A673 (cell line): ENCODE data around the gene SH3TC1. TPM values are rescaled to one million over a fixed set of nuclear protein-coding genes. Genes with fewer than 3 reads are reported as not detected.

ENCODE experiments used
- BruUV-seq: library from RNA; stranded (reverse); fragments of 400-500 nt; replicated peaks from 2 replicates; lab custom pipeline; 2021; lab: Mats Ljungman, UMichigan
- CTCF ChIA-PET: fragments of 300-600 bp; sonication (Branson Sonifier 250); formaldehyde crosslinking; loops from one replicate; lab custom pipeline; 2022; ENCODE audit warnings: antibody characterized with exemption; lab: Charles Lee
- POLR2A ChIA-PET: fragments of 300-600 bp; sonication (Branson Sonifier 250); formaldehyde crosslinking; loops from one replicate; lab custom pipeline; 2022; ENCODE audit warnings: antibody characterized with exemption; ENCODE audit not compliant: low non-redundant PET; lab: Charles Lee
- DNase-seq: peaks from one replicate; pipeline ENCODE4 v3.0.0-alpha.2; 2015; ENCODE audit warnings: low spot score
- H3K27ac ChIP-seq: fragments of 200-600 bp; sonication (generic); 2 replicates; pipeline ENCODE4 v1.5.1; 2016; ENCODE audit warnings: mixed run types, low read depth, mild to moderate bottlenecking, mixed read lengths, antibody characterized with exemption, low read length; ENCODE audit not compliant: poor library complexity, severe bottlenecking
- H3K27me3 ChIP-seq: fragments of 200-600 bp; sonication (generic); replicated peaks from 2 replicates; pipeline ENCODE4 v1.6.1; 2017; ENCODE audit warnings: mixed run types, low read depth, mild to moderate bottlenecking, mixed read lengths, antibody characterized with exemption, low read length; ENCODE audit not compliant: insufficient read depth, poor library complexity
- H3K36me3 ChIP-seq: fragments of 200-600 bp; sonication (generic); 2 replicates; pipeline ENCODE4 v1.6.1; 2016; ENCODE audit warnings: mixed run types, mild to moderate bottlenecking, mixed read lengths, antibody characterized with exemption, low read length; ENCODE audit not compliant: insufficient read depth, poor library complexity, severe bottlenecking
- H3K4me1 ChIP-seq: fragments of 200-600 bp; sonication (generic); 2 replicates; pipeline ENCODE4 v1.6.1; 2017; ENCODE audit warnings: mixed run types, mild to moderate bottlenecking, mixed read lengths, antibody characterized with exemption, low read length; ENCODE audit not compliant: insufficient read depth, poor library complexity, severe bottlenecking
- H3K4me3 ChIP-seq: fragments of 200-600 bp; sonication (generic); 2 replicates; pipeline ENCODE4 v1.5.1; 2016; ENCODE audit warnings: low read depth, mixed run types, mild to moderate bottlenecking, mixed read lengths, low read length; ENCODE audit not compliant: poor library complexity, severe bottlenecking
- H3K9me3 ChIP-seq: fragments of 200-600 bp; sonication (generic); 2 replicates; pipeline ENCODE4 v1.6.1; 2016; ENCODE audit warnings: mixed run types, low read depth, mild to moderate bottlenecking, mixed read lengths, antibody characterized with exemption, low read length; ENCODE audit not compliant: poor library complexity, severe bottlenecking
- CTCF ChIP-seq: fragments of 300-800, 200-600 bp; sonication (generic); conservative IDR thresholded peaks from 2 replicates; pipeline ENCODE4 v1.5.1; 2017; ENCODE audit warnings: low read depth, mild to moderate bottlenecking, antibody characterized with exemption, low read length, moderate library complexity, mixed read lengths
- EZH2 ChIP-seq: fragments of 200-600 bp; sonication (generic); IDR thresholded peaks from 2 replicates; pipeline ENCODE4 v1.6.1; 2017; ENCODE audit warnings: borderline replicate concordance, low read depth, mild to moderate bottlenecking, mixed read lengths, antibody characterized with exemption, low read length; ENCODE audit not compliant: poor library complexity, severe bottlenecking
- intact Hi-C: fragments of 100-400 bp; cut with micrococcal nuclease; formaldehyde crosslinking; loops from one replicate; pipeline ENCODE4 v1.10.0; 2022; ENCODE audit not compliant: unreplicated experiment
- total RNA-seq: library from RNA; stranded (reverse); gene quantifications from 2 replicates; pipeline ENCODE4 v1.2.3, GENCODE V29; 2021

SH3TC1 gene
- total RNA-seq, 1 experiment from 2014 or later, result 0.71 TPM

GRCh38 chr4:8156617-8157016 is 42.5 kb upstream of the SH3TC1 start:
- Histone ChIP-seq H3K4me3 (no peak overlapping the region), H3K4me1 (peaks cover 23% of the 10 kb centered on the region), H3K27me3 (peaks cover 12% of the 10 kb centered on the region), H3K27ac (no peak overlapping the region), H3K9me3 (no peaks in the 10 kb centered on the region), H3K36me3 (no peaks in the 10 kb centered on the region)
- no peak for DNase-seq
- intact Hi-C loops, result no loop called here
- TF ChIP-seq CTCF (no peak), EZH2 (no peak)
- POLR2A ChIA-PET, result no interaction called here
- CTCF ChIA-PET, result no interaction called here
- BruUV-seq, result no TSS peak

DNA sequence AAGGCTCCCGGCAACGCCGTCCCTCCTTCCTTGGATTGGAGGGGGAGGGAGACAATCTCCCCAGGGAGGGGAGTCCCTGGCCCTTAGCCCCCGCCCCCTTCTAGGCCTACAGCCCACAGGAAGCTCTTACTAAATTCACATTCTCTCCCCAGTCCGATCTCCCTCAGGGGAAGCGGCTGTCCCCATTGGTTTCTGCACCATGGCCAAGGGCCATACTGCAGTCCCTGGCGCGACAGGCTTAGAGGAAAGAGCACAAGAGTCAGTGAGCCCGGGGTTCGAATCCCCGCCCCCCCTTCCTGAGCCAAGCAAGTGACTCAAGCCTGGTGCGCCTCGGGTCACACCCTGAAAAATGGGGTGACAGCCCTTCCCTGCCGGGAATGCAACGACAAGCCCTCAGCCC is 41.6 kb upstream of the SH3TC1 start:
- peak; percentile 61 for DNase-seq
- CTCF ChIA-PET, result no interaction called here
- TF ChIP-seq CTCF (no peak), EZH2 (no peak)
- POLR2A ChIA-PET, result no interaction called here
- Histone ChIP-seq H3K9me3 (no peaks in the 10 kb centered on the region), H3K27me3 (peaks cover 12% of the 10 kb centered on the region), H3K36me3 (no peaks in the 10 kb centered on the region), H3K27ac (no peak overlapping the region), H3K4me3 (peak overlapping the region; percentile 59), H3K4me1 (peaks cover 23% of the 10 kb centered on the region)
- BruUV-seq, result no TSS peak
- intact Hi-C loops, result no loop called here

GRCh38 chr4:8157944-8158709 is 41.0 kb upstream of the SH3TC1 start:
- no TSS peak for BruUV-seq

More at GRCh38 chr4:8157944-8158709, 41.0 kb upstream of the SH3TC1 start:
- TF ChIP-seq CTCF (no peak), EZH2 (no peak)
- Histone ChIP-seq H3K4me1 (peaks cover 23% of the 10 kb centered on the region), H3K4me3 (peak overlapping the region; percentile 59), H3K27ac (no peak overlapping the region), H3K9me3 (no peaks in the 10 kb centered on the region), H3K27me3 (peaks cover 12% of the 10 kb centered on the region), H3K36me3 (no peaks in the 10 kb centered on the region)
- intact Hi-C loops, result no loop called here
- POLR2A ChIA-PET, result no interaction called here
- no peak for DNase-seq
- CTCF ChIA-PET, result interaction anchor here (1.2 kb wide), 1 partner anchor 19 kb away, joined by 4 read pairs; no protein-coding TSS in a partner anchor
